Stimulated activated CD8-positive, alpha-beta memory T cell treated with anti-CD3 and anti-CD28 coated beads, Interleukin-12 subunit alpha, Interleukin-12 subunit beta, amount 100 ng/mL, for 4 hours (primary cell): ENCODE results near the gene LRCH3.

Experiments
- DNase-seq: peaks from one replicate; pipeline ENCODE4 v3.0.0-alpha.2; 2020; ENCODE audit warnings: low read depth

The LRCH3 gene

GRCh38 chr3:197791892-197792647, 1.0 kb downstream of the LRCH3 start:
- no peak for DNase-seq

GRCh38 chr3:197793247-197793646, 2.2 kb downstream of the LRCH3 start:
- no peak for DNase-seq

GRCh38 chr3:197794115-197794514, 3.1 kb downstream of the LRCH3 start:
- no peak for DNase-seq

- DNase-seq = no peak
Measured at GRCh38 chr3:197795200-197795599, 4.1 kb downstream of the LRCH3 start.

GRCh38 chr3:197796087-197796486, 5.0 kb downstream of the LRCH3 start:
- no peak for DNase-seq

- no peak for DNase-seq
Measured at GRCh38 chr3:197798863-197799262, 7.8 kb downstream of the LRCH3 start.

GRCh38 chr3:197800379-197800778, 9.3 kb downstream of the LRCH3 start:
- DNase-seq = no peak

- no peak for DNase-seq
Measured at GRCh38 chr3:197801891-197802778, 11.1 kb downstream of the LRCH3 start.

- DNase-seq = no peak
Measured at GRCh38 chr3:197802779-197803459, 11.9 kb downstream of the LRCH3 start.

- no peak for DNase-seq
Measured at GRCh38 chr3:197804511-197804910, 13.5 kb downstream of the LRCH3 start.

- no peak for DNase-seq
Measured at GRCh38 chr3:197807969-197808587, 17.0 kb downstream of the LRCH3 start.

- no peak for DNase-seq
Measured at GRCh38 chr3:197809356-197810020, 18.4 kb downstream of the LRCH3 start.

- DNase-seq = no peak
Measured at GRCh38 chr3:197810901-197811300, 19.8 kb downstream of the LRCH3 start.

- DNase-seq = no peak
Measured at GRCh38 chr3:197811343-197811742, 20.3 kb downstream of the LRCH3 start.

- DNase-seq = no peak
Measured at GRCh38 chr3:197814372-197814771, 23.3 kb downstream of the LRCH3 start.

GRCh38 chr3:197820550-197821335, 29.7 kb downstream of the LRCH3 start:
- no peak for DNase-seq

- DNase-seq = no peak
Measured at GRCh38 chr3:197829397-197830045, 38.5 kb downstream of the LRCH3 start.

GRCh38 chr3:197830308-197830966, 39.4 kb downstream of the LRCH3 start:
- no peak for DNase-seq

GRCh38 chr3:197830967-197831313, 39.9 kb downstream of the LRCH3 start:
- DNase-seq = no peak
